AML-193 (cell line): Measurements from ENCODE around the gene TRMT13.

Experiments used
- DNase-seq, 2 experiments: peaks; one replicate each; lab custom pipeline; 2025; lab: John Stamatoyannopoulos, UW

TRMT13 gene

DNA sequence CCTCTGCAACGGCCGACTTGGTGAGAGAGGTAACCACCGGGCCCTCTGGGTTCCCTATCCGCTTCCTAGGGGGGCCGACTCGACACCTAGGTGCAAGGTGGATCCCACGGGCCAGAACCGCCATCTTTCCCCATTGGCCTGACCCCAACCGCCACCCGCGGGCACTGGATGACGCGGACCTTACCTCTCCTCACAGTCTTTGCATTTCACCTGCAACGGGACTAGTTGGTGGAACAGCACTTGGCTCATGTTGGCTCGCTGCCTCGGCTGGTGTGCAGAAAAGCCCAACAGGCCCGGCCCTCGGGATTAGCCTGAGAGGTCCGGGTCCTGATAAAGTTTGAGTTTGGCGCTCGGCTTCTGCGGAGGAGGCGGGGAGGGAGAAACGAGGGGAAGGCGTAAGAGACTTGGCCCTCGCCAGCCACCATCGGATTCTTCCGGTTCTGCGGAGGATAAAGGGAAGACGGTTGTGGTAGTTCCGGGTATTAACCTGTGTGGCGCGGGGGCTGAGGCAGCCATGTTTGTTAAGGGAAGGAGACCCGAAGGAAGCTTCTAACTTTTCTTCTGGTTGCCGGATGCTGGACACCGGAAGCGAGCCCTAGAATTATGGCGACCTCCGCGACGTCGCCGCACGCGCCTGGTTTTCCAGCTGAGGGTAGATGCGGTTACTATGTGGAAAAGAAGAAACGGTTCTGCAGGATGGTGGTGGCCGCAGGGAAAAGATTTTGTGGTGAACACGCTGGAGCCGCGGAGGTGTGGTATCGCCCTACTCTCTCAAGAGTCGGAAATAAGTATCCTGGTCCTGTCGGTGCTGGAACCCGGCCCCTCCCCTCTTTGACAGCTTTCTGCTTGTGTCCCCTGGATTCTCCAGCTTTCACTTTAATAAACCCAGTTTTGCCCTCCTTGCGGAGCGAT, at the start of gene TRMT13, which contains the start of gene SASS6:
TRMT13 (plus strand) TSS at position 598 of the 912 bp plus-strand sequence; CDS start at position 604, 6 bp downstream.
SASS6 (minus strand) TSS at position 365 of the 912 bp plus-strand sequence; CDS start at position 249, 116 bp downstream.
- peak; percentile 97 to 98 for DNase-seq

DNA sequence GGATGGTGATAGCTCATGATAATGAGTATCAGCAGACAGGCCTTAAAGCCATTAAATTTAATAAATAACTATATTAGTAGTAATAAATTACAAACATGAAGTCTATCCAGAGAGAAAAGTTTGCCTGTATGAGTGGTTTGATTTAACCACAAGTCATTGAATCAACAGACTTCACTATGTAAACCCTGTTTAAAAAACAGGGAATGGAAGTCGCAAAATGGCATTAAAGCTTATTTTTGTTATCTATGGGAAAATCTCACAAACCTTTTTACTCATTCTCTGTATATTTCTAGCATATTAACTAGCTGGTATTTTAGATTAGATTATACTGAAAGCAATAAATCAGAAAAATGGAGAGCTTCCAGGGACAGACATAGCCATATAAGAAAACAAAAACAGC, 45.6 kb upstream of the TRMT13 start:
- no peak for DNase-seq

DNA sequence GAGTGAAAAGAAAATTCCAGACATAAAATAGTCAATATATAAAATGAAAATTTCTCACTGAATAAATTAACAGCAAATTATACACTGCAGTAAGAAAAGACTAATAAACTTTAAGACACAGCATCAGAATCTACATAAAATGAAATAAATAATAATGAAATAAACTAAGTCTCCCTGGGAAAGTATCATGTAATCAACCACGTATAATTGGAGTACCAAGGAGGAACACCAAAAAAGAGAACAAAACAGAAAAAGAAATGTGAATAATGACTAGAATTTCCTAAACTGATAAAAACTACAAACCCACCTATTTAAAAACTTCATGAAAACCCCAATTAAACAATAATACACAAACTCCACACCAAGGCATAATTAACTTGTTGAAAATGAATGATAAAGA, 43.9 kb upstream of the TRMT13 start:
- no peak for DNase-seq

DNA sequence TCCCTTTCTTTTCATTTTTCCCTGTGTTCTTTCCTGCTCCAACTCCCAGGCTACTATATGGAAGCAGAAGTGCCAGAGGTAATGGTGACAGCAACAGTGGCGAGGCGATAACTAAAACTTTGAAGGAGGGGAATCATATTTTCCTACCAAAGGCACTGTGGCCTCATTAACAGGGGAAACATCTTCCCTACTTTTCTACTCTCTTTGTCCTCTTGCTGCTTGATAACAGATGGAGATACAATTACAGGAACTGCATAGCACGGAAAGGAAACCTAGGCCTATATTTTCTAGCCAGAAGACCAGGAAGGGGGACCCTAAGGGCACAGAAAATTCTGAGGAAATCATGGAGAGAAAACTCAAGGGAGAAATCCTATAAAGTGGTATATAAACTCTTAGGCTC, 42.5 kb upstream of the TRMT13 start:
- no peak for DNase-seq

DNA sequence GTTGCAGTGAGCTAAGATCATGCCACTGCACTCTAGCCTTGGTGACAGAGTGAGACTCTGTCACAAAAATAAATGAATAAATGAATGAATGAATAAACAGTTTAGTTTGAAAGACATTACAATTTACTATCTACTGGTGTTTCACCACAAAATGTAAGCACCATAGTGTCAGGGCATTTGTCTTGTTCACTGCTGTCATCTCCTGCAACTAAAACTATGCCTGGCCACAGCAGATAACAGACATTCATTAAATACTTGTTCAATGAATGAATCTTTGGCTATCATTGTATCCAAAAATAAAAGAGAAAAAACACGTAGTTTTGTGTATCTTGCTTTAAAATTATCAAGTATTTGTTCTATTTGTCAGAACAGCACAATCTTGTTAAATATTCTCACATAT, 32.8 kb upstream of the TRMT13 start:
- no peak for DNase-seq

- no peak for DNase-seq
Measured at GRCh38 chr1:100101564-100101963, 31.4 kb upstream of the TRMT13 start.

DNA sequence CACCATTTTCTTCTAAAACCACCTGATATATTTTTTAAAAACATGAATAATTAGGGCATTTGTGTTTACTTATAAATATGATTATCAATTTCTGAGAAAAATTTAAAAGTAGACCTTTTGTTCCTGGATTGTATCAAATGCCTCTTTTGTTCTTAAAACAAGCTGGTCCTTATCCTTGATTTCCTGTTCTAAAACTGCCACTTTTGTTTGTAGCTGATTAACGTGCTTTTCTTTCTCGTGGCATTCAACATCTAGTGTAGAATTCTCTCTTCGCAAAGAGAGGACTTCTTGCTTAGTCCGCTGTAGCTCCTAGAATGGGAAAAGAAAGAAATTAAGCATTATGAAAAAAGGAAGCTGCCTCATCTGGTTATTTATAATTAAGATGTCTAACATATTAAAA, 25.3 kb upstream of the TRMT13 start:
- DNase-seq, result no peak

- DNase-seq, result no peak
Measured at GRCh38 chr1:100109554-100110066, 23.4 kb upstream of the TRMT13 start.

DNA sequence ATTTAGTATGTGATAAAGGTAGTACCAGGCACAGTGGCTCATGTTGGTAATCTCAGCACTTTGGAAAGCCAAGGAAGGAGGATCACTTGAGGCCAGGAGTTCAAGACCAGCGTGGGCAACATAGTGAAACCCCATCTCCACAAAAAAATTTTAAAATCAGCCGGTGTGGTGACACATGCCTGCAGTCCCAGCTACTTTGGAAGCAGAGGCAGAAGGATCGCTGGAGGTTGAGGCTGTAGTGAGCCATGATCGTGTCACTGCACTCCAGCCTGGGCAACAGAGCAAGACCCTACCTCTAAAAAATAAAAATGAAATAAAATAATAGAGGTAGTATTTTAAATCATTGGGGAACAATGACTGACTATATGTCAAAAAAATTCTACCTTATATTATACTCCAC, 17.4 kb upstream of the TRMT13 start:
- DNase-seq, result no peak

DNA sequence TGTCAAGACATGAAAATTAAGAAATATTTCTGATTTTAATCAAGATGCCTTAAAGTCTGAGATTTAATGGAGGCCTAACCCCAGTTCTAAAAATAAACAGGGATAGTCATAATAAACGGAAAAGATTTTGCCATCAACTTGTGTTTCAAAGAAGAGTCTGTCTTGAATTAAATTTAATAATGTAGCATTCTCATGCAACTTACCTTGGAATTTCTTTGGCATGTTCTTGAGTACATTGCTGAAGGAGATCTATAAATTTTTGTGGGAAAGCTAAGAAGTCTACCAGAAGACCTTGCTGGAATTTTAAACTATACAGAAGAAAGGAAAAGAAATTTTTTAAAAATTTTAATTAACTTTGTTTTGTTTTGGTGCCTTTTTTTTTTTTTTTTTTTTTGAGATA, 10.8 kb upstream of the TRMT13 start:
- DNase-seq, result no peak

- no peak for DNase-seq
Measured at GRCh38 chr1:100127226-100127625, 5.7 kb upstream of the TRMT13 start.

GRCh38 chr1:100130552-100131077, 2.3 kb upstream of the TRMT13 start:
- DNase-seq, result no peak

- DNase-seq, result no peak
Measured at GRCh38 chr1:100131623-100132022, 1.3 kb upstream of the TRMT13 start.

GRCh38 chr1:100134872-100135271, 1.9 kb downstream of the TRMT13 start:
- DNase-seq, result no peak

DNA sequence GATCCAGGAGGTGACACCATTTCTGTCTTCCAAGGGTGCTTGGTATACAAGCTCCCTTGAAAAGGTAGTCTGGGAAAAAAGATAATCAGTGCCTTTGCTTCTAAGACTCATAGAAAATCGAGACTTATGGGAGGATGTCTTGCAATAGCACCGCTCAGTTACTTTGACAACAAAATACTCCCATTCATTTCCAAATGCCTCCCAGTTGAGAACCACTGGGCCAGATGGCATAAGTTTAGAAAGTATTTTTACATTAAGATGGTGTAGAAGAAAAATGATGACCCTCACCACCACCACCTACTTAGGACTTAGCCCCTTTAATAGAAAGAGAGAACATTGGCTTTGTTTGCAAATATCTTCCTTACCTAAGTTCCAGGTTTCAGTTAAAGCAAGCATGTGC, 4.6 kb downstream of the TRMT13 start:
- no peak for DNase-seq

DNA sequence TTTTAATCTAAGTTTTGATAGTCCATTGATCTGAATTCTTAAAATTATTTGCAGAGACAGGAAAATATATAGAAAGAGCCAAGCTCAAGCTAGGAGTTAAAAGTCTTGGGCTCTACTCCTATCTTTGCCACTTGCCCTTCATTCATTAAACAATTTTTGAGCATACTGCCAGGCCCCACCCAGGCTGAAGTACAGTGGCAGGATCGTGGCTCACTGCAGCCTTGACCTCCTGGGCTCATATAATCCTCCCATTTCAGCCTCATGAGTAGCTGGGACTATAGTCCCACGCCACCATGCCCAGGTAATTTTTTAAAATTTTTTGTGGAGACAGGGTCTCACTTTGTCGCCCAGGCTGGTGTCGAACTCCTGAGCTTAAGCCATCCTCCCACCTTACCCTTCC, 8.2 kb downstream of the TRMT13 start:
- no peak for DNase-seq

DNA sequence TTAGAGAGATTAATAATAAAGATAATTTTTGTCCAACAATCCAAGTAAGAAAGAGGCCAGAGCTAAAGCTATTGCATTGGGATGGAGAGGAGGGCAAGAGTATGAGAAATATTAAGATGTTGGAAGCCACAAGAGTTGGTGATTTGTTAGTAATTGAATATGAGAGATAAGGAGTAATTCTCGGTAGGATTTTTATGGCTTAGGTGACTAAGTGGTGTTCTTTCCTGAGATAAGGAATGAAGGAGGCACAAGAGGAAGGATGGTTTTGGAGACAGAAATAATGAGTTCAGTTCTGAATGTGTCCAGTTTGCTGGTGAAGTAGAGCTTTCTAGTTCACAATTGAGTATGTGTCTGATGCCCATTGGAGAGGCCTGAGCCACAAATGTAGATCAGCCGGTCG, 9.4 kb downstream of the TRMT13 start:
- no peak for DNase-seq

- no peak for DNase-seq
Measured at GRCh38 chr1:100145116-100145515, 12.2 kb downstream of the TRMT13 start.

DNA sequence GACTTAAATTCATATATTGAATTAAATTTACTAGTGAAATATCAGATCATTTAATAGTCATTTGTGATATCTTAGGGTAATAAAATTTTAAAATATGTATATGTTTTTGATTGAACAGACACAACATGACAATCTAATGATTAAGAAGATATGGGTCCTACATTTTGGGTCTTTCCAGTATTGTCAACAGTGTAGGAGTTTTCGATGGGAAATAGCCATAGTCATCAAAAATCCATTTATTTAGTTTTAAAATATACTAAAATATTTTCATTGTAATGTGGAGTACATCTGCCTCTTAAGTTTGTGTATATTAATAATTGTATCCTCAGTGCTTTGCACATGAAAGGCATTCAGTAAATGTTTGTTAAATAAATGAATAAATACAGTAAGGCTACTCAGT, 14.0 kb downstream of the TRMT13 start:
- DNase-seq, result no peak

DNA sequence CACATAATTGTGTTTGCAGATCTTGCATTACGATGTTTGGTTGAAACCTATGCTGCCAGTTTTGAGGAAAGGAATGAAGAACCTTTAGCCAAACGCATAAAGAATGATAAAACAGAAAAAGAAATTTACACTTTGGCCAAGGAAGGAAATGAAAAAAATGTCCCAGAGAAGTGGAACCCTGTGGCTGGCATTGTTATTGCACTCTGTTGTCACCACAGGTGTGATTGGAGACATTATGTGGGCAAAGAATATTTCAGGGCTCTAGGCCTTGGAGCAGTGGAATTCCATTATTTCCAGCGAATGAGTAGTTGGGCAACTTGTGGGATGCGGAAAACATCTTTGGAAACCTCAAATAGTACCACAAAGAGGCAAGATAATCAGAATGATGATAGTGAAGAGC, 14.9 kb downstream of the TRMT13 start:
- no peak for DNase-seq

GRCh38 chr1:100151679-100152078, 18.7 kb downstream of the TRMT13 start:
- DNase-seq, result no peak

- DNase-seq, result no peak
Measured at GRCh38 chr1:100152271-100152670, 19.3 kb downstream of the TRMT13 start.

DNA sequence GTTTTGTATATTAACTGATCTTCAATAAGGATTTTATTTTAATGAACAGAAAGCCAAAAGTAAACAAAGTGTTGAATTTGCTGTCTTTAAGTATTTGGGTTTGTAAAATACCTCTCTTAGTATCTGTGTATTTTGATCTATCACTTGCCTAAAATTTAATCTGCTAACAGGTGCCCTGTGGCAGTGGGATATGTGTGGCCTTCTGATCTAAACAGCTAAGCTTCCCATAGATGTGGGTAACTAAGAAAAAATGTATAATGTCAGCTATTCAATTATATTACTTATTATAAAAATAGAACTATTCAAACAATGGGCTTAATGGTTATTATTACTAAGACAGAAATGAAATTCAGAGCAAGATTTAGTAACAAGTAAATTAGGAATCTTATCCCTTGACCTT, 29.9 kb downstream of the TRMT13 start:
- DNase-seq, result no peak
